Testis (tissue), 3 donors: ENCODE data around the gene TCN2. TPM values are rescaled to one million over a fixed set of nuclear protein-coding genes. Genes with fewer than 3 reads are reported as not detected.

Source experiments
- DNase-seq: peaks from one replicate; pipeline ENCODE4 v3.0.0-alpha.2; 2019
- H3K27ac ChIP-seq, 2 donors: fragments of 200-600 bp; sonication (generic); one replicate each; pipeline ENCODE4 v1.5.1; 2019
- H3K27me3 ChIP-seq: fragments of 200-600 bp; sonication (generic); one replicate; pipeline ENCODE4 v1.5.1; 2019
- H3K36me3 ChIP-seq: fragments of 200-600 bp; sonication (generic); one replicate; pipeline ENCODE4 v1.5.1; 2017; ENCODE audit warnings: low read depth; ENCODE audit errors: missing control alignments
- H3K4me1 ChIP-seq: fragments of 200-600 bp; sonication (generic); one replicate; pipeline ENCODE4 v1.5.1; 2019
- H3K4me3 ChIP-seq, 2 donors: fragments of 200-600 bp; sonication (generic); one replicate each; pipeline ENCODE4 v1.5.1; 2017 to 2019
- H3K9me3 ChIP-seq: fragments of 200-600 bp; sonication (generic); one replicate; pipeline ENCODE4 v1.5.1; 2017
- POLR2A ChIP-seq: fragments of 450-650 bp; IDR thresholded peaks from one replicate; pipeline ENCODE4 v1.6.1; 2017; ENCODE audit warnings: antibody characterized with exemption, mild to moderate bottlenecking, moderate library complexity
- WGBS, 2 donors: methylation state at CpG; one replicate each; pipeline ENCODE4 v1.1.5; 2018; 5-methylcytosine and 5-hydroxymethylcytosine counted together
- intact Hi-C: fragments of 100-400 bp; cut with DNase I; formaldehyde crosslinking; loops from one replicate; pipeline ENCODE4 v1.15.1; 2023; ENCODE audit warnings: low total_unique reads
- polyA plus RNA-seq: library from polyadenylated mRNA; stranded (reverse); fragments of 350-450 nt; fragmentation: Illumina TruSeq; extraction: RNeasy Lipid Tissue Mini Kit (QIAGEN cat#74804); gene quantifications from one replicate; pipeline ENCODE4 v1.2.3, GENCODE V29; 2014; ENCODE audit warnings: low read depth, low replicate concordance; ENCODE audit not compliant: insufficient read depth
- total RNA-seq, 2 donors: library from RNA; depleted of rRNA; stranded (reverse); fragments of >200 nt; gene quantifications; one replicate each; pipeline ENCODE4 v1.2.3, GENCODE V29; 2016
- TF ChIP-seq, protein P1 (sequence below), 3 experiments: fragments of 450-650 bp in 2 of 3; fragments of 200-600 bp in 1 of 3; sonication (generic) in 1 of 3; IDR thresholded peaks; one replicate each; pipeline ENCODE4 v1.5.1; 2016 to 2019; ENCODE audit warnings: antibody characterized with exemption in 3 of 3, mild to moderate bottlenecking in 2 of 3, moderate library complexity in 1 of 3

The TCN2 gene
- total and polyA plus RNA-seq, 3 donors from 2014 or later = 30.5 to 40.7 (median 40.6) TPM

- Histone ChIP-seq H3K36me3 (no peaks in the 10 kb centered on the region), H3K27me3 (no peaks in the 10 kb centered on the region), H3K9me3 (no peaks in the 10 kb centered on the region), H3K27ac (no peak overlapping the region), H3K4me3 (no peak overlapping the region), H3K4me1 (peaks cover 5% of the 10 kb centered on the region)
- no peak for DNase-seq
- TF ChIP-seq, protein P1, sequence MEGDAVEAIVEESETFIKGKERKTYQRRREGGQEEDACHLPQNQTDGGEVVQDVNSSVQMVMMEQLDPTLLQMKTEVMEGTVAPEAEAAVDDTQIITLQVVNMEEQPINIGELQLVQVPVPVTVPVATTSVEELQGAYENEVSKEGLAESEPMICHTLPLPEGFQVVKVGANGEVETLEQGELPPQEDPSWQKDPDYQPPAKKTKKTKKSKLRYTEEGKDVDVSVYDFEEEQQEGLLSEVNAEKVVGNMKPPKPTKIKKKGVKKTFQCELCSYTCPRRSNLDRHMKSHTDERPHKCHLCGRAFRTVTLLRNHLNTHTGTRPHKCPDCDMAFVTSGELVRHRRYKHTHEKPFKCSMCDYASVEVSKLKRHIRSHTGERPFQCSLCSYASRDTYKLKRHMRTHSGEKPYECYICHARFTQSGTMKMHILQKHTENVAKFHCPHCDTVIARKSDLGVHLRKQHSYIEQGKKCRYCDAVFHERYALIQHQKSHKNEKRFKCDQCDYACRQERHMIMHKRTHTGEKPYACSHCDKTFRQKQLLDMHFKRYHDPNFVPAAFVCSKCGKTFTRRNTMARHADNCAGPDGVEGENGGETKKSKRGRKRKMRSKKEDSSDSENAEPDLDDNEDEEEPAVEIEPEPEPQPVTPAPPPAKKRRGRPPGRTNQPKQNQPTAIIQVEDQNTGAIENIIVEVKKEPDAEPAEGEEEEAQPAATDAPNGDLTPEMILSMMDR (IDR thresholded peaks at IDR 0.05) = no peak
- no peak for TF ChIP-seq POLR2A
- whole genome bisulfite sequencing, 2 donors = 75 to 77% methylated on average over 10 of the region's 10 CpGs
- intact Hi-C loops = no loop called here
These were observed 38.7 kb upstream of the TCN2 start for GRCh38 chr22:30568137-30568805.

GRCh38 chr22:30569674-30570202 is 37.2 kb upstream of the TCN2 start:
- peaks cover 6% of the 10 kb centered on the region for H3K4me1 ChIP-seq
- H3K27me3 ChIP-seq = no peaks in the 10 kb centered on the region
- intact Hi-C loops = no loop called here
- H3K36me3 ChIP-seq = no peaks in the 10 kb centered on the region
- 90 to 96% methylated on average over 8 to 10 of the region's 10 CpGs for WGBS, 2 donors
- no peak for DNase-seq
- H3K27ac ChIP-seq = no peak overlapping the region
- no peaks in the 10 kb centered on the region for H3K9me3 ChIP-seq
- H3K4me3 ChIP-seq = no peak overlapping the region
- TF ChIP-seq POLR2A = no peak
- TF ChIP-seq, protein P1 (IDR thresholded peaks at IDR 0.05) = no peak

DNA sequence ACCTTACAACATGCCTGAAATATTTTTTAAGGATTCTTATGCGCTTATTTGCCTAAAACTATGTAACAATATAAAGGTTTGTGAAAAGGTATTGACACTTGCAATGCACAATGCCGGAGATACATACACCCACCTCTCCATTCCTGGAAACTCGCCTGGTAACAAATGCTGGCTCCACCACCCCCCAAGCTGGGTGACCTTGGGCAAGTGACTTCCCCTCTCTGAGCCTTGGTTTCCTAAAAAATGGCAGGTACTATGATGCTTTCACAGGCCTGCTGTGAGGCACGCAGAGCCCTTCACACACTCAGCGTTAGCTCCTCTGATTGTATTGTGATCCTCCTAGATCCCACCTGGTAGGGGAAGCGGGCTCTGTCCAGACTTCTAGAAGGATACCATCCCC is 34.8 kb upstream of the TCN2 start:
- H3K4me3 ChIP-seq = no peak overlapping the region
- WGBS, 2 donors = 72 to 74% methylated on average over 3 to 6 of the region's 6 CpGs
- no peaks in the 10 kb centered on the region for H3K36me3 ChIP-seq
- no peaks in the 10 kb centered on the region for H3K27me3 ChIP-seq
- DNase-seq = no peak
- no peak for TF ChIP-seq POLR2A
- TF ChIP-seq, protein P1 (IDR thresholded peaks at IDR 0.05) = no peak
- intact Hi-C loops = no loop called here
- H3K4me1 ChIP-seq = peaks cover 18% of the 10 kb centered on the region
- H3K27ac ChIP-seq = no peak overlapping the region
- no peaks in the 10 kb centered on the region for H3K9me3 ChIP-seq

- no peak overlapping the region for H3K27ac ChIP-seq
These were observed 34.0 kb upstream of the TCN2 start for GRCh38 chr22:30572840-30573593.

More at GRCh38 chr22:30572840-30573593, 34.0 kb upstream of the TCN2 start:
- no peak for TF ChIP-seq POLR2A
- TF ChIP-seq, protein P1 (IDR thresholded peaks at IDR 0.05) = no peak
- no peaks in the 10 kb centered on the region for H3K27me3 ChIP-seq
- H3K36me3 ChIP-seq = no peaks in the 10 kb centered on the region
- H3K9me3 ChIP-seq = no peaks in the 10 kb centered on the region
- peaks cover 18% of the 10 kb centered on the region for H3K4me1 ChIP-seq
- intact Hi-C loops = no loop called here
- no peak overlapping the region for H3K4me3 ChIP-seq
- 47 to 63% methylated on average over 11 to 12 of the region's 12 CpGs for WGBS, 2 donors
- no peak for DNase-seq
